Measurements from ENCODE around the gene RAPGEF3.

RAPGEF3 gene

GRCh38 chr12:47736877-47737676 lies 21.6 kb downstream of the RAPGEF3 start:
- peak overlapping the region; percentile 78 to 92 for H3K27ac ChIP-seq
- TF ChIP-seq CTCF (IDR thresholded peaks at IDR 0.05) = no peak
- DNase-seq (ENCODE audit: low spot score) = peak; percentile 97
- peak overlapping the region; percentile 29 for H3K4me3 ChIP-seq

- TF ChIP-seq CTCF (IDR thresholded peaks at IDR 0.05) = no peak
- DNase-seq (ENCODE audit: low spot score) = no peak
- Histone ChIP-seq H3K4me3 (peak overlapping the region; percentile 4), H3K27ac (peak overlapping the region; percentile 78 to 92)
Measured at GRCh38 chr12:47736216-47736615, 22.5 kb downstream of the RAPGEF3 start.

- no peak for DNase-seq (ENCODE audit: low spot score)
Measured at GRCh38 chr12:47735649-47736048, 23.0 kb downstream of the RAPGEF3 start.

GRCh38 chr12:47734725-47735480 lies 23.8 kb downstream of the RAPGEF3 start:
- TF ChIP-seq CTCF (IDR thresholded peaks at IDR 0.05) = no peak
- H3K27ac ChIP-seq = peak overlapping the region in 1 of 2 donors; percentile 92
- DNase-seq (ENCODE audit: low spot score) = no peak
- H3K4me3 ChIP-seq = no peak overlapping the region

More at GRCh38 chr12:47735649-47736048, 23.0 kb downstream of the RAPGEF3 start:
- H3K27ac ChIP-seq = peak overlapping the region; percentile 78 to 92
- H3K4me3 ChIP-seq = no peak overlapping the region
- no peak for TF ChIP-seq CTCF (IDR thresholded peaks at IDR 0.05)

- no peak for TF ChIP-seq CTCF (IDR thresholded peaks at IDR 0.05)
- no peak overlapping the region for H3K27ac ChIP-seq
- no peak overlapping the region for H3K4me3 ChIP-seq
- DNase-seq (ENCODE audit: low spot score) = no peak
Measured at GRCh38 chr12:47733142-47733541, 25.5 kb downstream of the RAPGEF3 start.

GRCh38 chr12:47732504-47732903 lies 26.2 kb downstream of the RAPGEF3 start:
- H3K4me3 ChIP-seq = no peak overlapping the region
- no peak for TF ChIP-seq CTCF (IDR thresholded peaks at IDR 0.05)
- H3K27ac ChIP-seq = no peak overlapping the region
- no peak for DNase-seq (ENCODE audit: low spot score)

Data from coronary artery (tissue), 2 donors.